Body of pancreas (tissue), 4 donors: Measurements from ENCODE around the gene AP1S2. TPM values are rescaled to one million over a fixed set of nuclear protein-coding genes. Genes with fewer than 3 reads are reported as not detected.
A peak's percentile ranks its signal among the peaks of the same experiment; 100 is the strongest.

ENCODE experiments used
- ATAC-seq: fragments of 150-250 bp; one replicate; pipeline ENCODE4 v1.9.1; 2016
- DNase-seq, 4 donors: peaks; one replicate each; pipeline ENCODE4 v3.0.0-alpha.2; 2019
- H3K27ac ChIP-seq, 4 donors: fragments of 200-600 bp; sonication (generic); 1 replicate in 3 of 4; 2 replicates in 1 of 4; pipeline versions ENCODE4 v1.5.1 to v1.6.1; 2016 to 2019; ENCODE audit warnings: mild to moderate bottlenecking in 1 of 4, mixed read lengths in 1 of 4, moderate library complexity in 1 of 4
- H3K27me3 ChIP-seq, 2 donors: fragments of 200-600 bp; sonication (generic); one replicate each; pipeline ENCODE4 v1.6.0; 2016; ENCODE audit warnings: mild to moderate bottlenecking in 1 of 2
- H3K36me3 ChIP-seq, 2 donors: fragments of 200-600 bp; sonication (generic); replicated peaks in 1 of 2; 2 replicates each; pipeline ENCODE4 v1.5.1; 2016; ENCODE audit warnings: low read depth in 2 of 2; ENCODE audit not compliant: insufficient read depth in 1 of 2
- H3K4me1 ChIP-seq: fragments of 200-600 bp; sonication (generic); one replicate; pipeline ENCODE4 v1.6.0; 2016
- H3K4me3 ChIP-seq, 2 donors: fragments of 200-600 bp; sonication (generic); 1 replicate in 1 of 2; 2 replicates in 1 of 2; pipeline ENCODE4 v1.5.1; 2016 to 2019
- H3K9me3 ChIP-seq, 3 donors: fragments of 200-600 bp; sonication (generic); 1 replicate in 2 of 3; 2 replicates in 1 of 3; pipeline ENCODE4 v1.5.1; 2016
- CTCF ChIP-seq, 7 experiments: fragments of 450-650 bp in 4 of 7; fragments of 200-600 bp in 3 of 7; sonication (generic) in 3 of 7; IDR thresholded peaks; one replicate each; pipeline ENCODE4 v1.5.1; 2016 to 2019; ENCODE audit warnings: antibody characterized with exemption in 7 of 7
- POLR2A ChIP-seq, 3 donors: fragments of 450-650 bp; IDR thresholded peaks; one replicate each; pipeline ENCODE4 v1.6.1; 2016; ENCODE audit warnings: antibody characterized with exemption in 3 of 3, mild to moderate bottlenecking in 2 of 3
- WGBS, 2 donors: methylation state at CpG; one replicate each; pipeline ENCODE4 v1.1.5; 2017; 5-methylcytosine and 5-hydroxymethylcytosine counted together
- intact Hi-C: fragments of 100-400 bp; cut with DNase I; formaldehyde crosslinking; loops from one replicate; pipeline ENCODE4 v1.15.1; 2023
- total RNA-seq, 2 donors: library from RNA; depleted of rRNA; stranded (reverse); fragments of >200 nt; gene quantifications; one replicate each; pipeline ENCODE4 v1.1.0, GENCODE V29; 2016

Gene AP1S2
- total RNA-seq, 2 donors from 2014 or later, result 7.6 to 11.7 TPM

GRCh38 chrX:15815779-15816437 lies 38.7 kb downstream of the AP1S2 start:
- no peak for ATAC-seq
- H3K9me3 ChIP-seq, result no peaks in the 10 kb centered on the region
- no peaks in the 10 kb centered on the region for H3K27me3 ChIP-seq
- TF ChIP-seq POLR2A (IDR thresholded peaks at IDR 0.05) (no peak), CTCF (IDR thresholded peaks at IDR 0.05) (peak in 2 of 7 experiments; percentile 5 to 17)
- DNase-seq, result peak in 2 of 4 donors; percentile 2 to 10
- intact Hi-C loops, result no loop called here
- H3K4me1 ChIP-seq, result no peaks in the 10 kb centered on the region
- H3K4me3 ChIP-seq, result no peak overlapping the region
- no peaks in the 10 kb centered on the region for H3K36me3 ChIP-seq
- no peak overlapping the region for H3K27ac ChIP-seq
- 67 to 80% methylated on average over 10 of the region's 10 CpGs for WGBS, 2 donors

GRCh38 chrX:15814771-15815365 lies 39.7 kb downstream of the AP1S2 start:
- Histone ChIP-seq H3K4me3 (no peak overlapping the region), H3K27ac (no peak overlapping the region), H3K36me3 (no peaks in the 10 kb centered on the region), H3K9me3 (no peaks in the 10 kb centered on the region), H3K27me3 (no peaks in the 10 kb centered on the region), H3K4me1 (no peaks in the 10 kb centered on the region)
- intact Hi-C loops, result no loop called here
- TF ChIP-seq CTCF (IDR thresholded peaks at IDR 0.05) (no peak), POLR2A (IDR thresholded peaks at IDR 0.05) (no peak)
- DNase-seq (no peak), ATAC-seq (no peak)
- 84 to 90% methylated on average over 6 of the region's 6 CpGs for WGBS, 2 donors

- Histone ChIP-seq H3K9me3 (no peaks in the 10 kb centered on the region), H3K27ac (no peak overlapping the region), H3K4me3 (no peak overlapping the region), H3K4me1 (no peaks in the 10 kb centered on the region), H3K36me3 (no peaks in the 10 kb centered on the region), H3K27me3 (no peaks in the 10 kb centered on the region)
- DNase-seq (no peak), ATAC-seq (no peak)
- no peak for TF ChIP-seq POLR2A (IDR thresholded peaks at IDR 0.05)
- TF ChIP-seq CTCF (IDR thresholded peaks at IDR 0.05), result no peak
- intact Hi-C loops, result no loop called here
- WGBS, 2 donors, result 10 to 38% methylated on average over 1 of the region's 1 CpG
Measured at GRCh38 chrX:15813416-15813815, 41.2 kb downstream of the AP1S2 start.

DNA sequence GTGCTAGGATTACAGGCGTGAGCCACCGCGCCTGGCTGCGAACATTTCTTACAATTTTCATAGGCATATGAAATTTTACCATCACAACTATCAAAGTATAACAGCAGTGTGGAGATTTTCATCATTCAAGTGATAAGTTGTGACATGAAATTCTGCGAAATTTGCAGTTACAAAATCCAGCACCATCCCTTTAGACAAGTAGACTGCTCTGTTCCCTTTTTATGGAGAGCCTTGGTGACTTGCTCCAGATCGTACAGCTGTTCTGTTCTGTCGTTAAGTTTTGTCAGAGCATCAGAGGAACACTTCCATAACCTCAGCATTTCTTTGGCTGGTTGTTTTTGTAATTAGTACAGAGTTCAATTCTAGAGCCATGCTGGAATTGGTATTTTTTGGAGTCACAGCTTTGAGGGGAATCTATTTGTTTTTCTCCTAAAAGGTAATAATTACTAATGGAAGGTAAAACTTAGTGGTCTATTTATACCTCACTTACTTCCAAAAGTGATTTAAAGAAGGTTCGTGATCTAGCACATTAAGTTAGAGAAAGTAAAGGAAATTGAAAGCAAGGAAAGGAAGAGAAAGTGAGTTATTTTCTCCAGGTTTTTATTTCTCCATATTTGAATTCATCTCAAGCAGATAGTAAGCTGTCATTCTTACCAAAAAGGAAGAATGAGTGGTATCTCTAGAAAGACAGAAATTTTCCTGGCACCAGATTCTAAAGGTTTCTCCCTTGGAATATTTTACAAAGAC lies 42.2 kb downstream of the AP1S2 start:
- 91 to 95% methylated on average over 8 of the region's 8 CpGs for WGBS, 2 donors
- Histone ChIP-seq H3K27ac (no peak overlapping the region), H3K9me3 (no peaks in the 10 kb centered on the region), H3K36me3 (no peaks in the 10 kb centered on the region), H3K4me3 (no peak overlapping the region), H3K27me3 (no peaks in the 10 kb centered on the region), H3K4me1 (no peaks in the 10 kb centered on the region)
- DNase-seq, result no peak
- no peak for TF ChIP-seq POLR2A (IDR thresholded peaks at IDR 0.05)
- no peak for TF ChIP-seq CTCF (IDR thresholded peaks at IDR 0.05)
- intact Hi-C loops, result no loop called here
- ATAC-seq, result no peak
